Pancreas (tissue), 10 donors: Measurements from ENCODE around the gene TMC7. TPM values are rescaled to one million over a fixed set of nuclear protein-coding genes. Genes with fewer than 3 reads are reported as not detected.

Experiments used
- ATAC-seq, 4 donors: fragments of 200-7000 bp; cut with Tn5 transposase; one replicate each; pipeline versions ENCODE4 v1.8.0 to v1.9.1; 2020; ENCODE audit warnings: mild to moderate bottlenecking in 4 of 4, moderate library complexity in 4 of 4
- DNase-seq, 6 donors: peaks; one replicate each; pipeline ENCODE4 v3.0.0-alpha.2; 2020
- FAIRE-seq: peaks from 2 replicates; lab custom pipeline; 2012; peaks lifted over from hg19 to GRCh38; lab: Jason Lieb, UNC
- H3K27ac ChIP-seq, 4 donors: fragments of 200-600 bp; sonication (generic); 1 replicate in 3 of 4; 2 replicates in 1 of 4; pipeline versions ENCODE4 v1.5.0 to v1.8.0; 2020
- H3K27me3 ChIP-seq, 4 donors: fragments of 200-600 bp; one replicate each; pipeline ENCODE4 v1.8.0; 2021
- H3K36me3 ChIP-seq, 3 donors: fragments of 200-600 bp; sonication (generic) in 1 of 3; one replicate each; pipeline versions ENCODE4 v1.5.0 to v1.8.0; 2020 to 2021
- H3K4me1 ChIP-seq, 3 donors: fragments of 200-600 bp; one replicate each; pipeline ENCODE4 v1.8.0; 2021
- H3K4me3 ChIP-seq, 4 donors: fragments of 200-600 bp; sonication (generic) in 2 of 4; one replicate each; pipeline versions ENCODE4 v1.5.0 to v1.8.0; 2020 to 2021
- H3K9me3 ChIP-seq, 4 donors: fragments of 200-600 bp; one replicate each; pipeline ENCODE4 v1.8.0; 2021
- WGBS, 2 donors: extraction: QIAGEN DNeasy Blood & Tissue Kit; methylation state at CpG; one replicate each; pipeline ENCODE4 v1.1.7; 2013; 5-methylcytosine and 5-hydroxymethylcytosine counted together
- intact Hi-C, 3 donors: fragments of 100-400 bp; cut with DNase I; formaldehyde crosslinking; loops; one replicate each; pipeline versions ENCODE4 v1.11.1 to v1.14.2; 2022
- polyA plus RNA-seq, 2 donors: library from polyadenylated mRNA; stranded (reverse); fragments of 200-250 nt; gene quantifications; one replicate each; pipeline ENCODE4 v1.2.3, GENCODE V29; 2013
- total RNA-seq, 6 donors: library from RNA; stranded (reverse); fragmentation: NEBNext Ultra II Directional in 4 of 6; extraction: Animal tissue kit (Norgen Biotek cat#: 25700) in 4 of 6; gene quantifications; one replicate each; pipeline versions ENCODE4 v1.2.1 to v1.2.4, GENCODE V29; 2021 to 2023
- TF ChIP-seq, protein P1 (sequence below), 4 donors: fragments of 200-600 bp; sonication (generic) in 3 of 4; IDR thresholded peaks; one replicate each; pipeline versions ENCODE4 v1.5.0 to v1.8.0; 2021; ENCODE audit warnings: antibody characterized with exemption in 4 of 4
- donor health status: healthy with polysubstance abuse.
- donor health status: DM: no; HTN: no; CAD: no; lungs with moderate emphysema.
- donor health status: DM: no; HTN: no; CAD: no.
- donor health status: control.
- donor health status: control.
- donor health status: Bipolar disorder and iron deficiency.
- donor health status: DM: yes; HTN: yes; CAD: no.
- donor health status: DM: no; HTN: no; CAD: no.
- donor health status: DM: no; HTN: no; CAD: no.
- donor health status: DM: yes; HTN: yes; CAD: no.

The TMC7 gene
- total and polyA plus RNA-seq, 8 donors = 0.20 to 1.1 (median 0.44) TPM

DNA sequence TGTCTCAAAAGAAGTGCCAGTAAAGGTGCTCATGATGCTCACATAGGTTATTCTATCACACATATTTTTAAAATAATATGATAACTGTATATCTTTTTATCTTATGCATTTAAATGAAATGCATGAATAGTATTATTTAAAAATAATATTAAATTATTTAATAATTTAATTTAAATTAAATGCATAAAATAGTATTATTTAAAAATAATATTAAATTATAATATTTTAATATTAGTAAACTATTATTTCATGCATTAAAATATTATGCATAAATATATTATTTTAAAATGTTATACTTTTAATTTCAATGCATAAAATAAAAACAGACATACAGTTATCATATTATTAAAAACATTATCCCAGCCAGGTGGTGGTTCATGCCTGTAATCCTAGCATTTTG is 33.4 kb downstream of the TMC7 start:
- intact Hi-C loops = no loop called here
- TF ChIP-seq, protein P1, sequence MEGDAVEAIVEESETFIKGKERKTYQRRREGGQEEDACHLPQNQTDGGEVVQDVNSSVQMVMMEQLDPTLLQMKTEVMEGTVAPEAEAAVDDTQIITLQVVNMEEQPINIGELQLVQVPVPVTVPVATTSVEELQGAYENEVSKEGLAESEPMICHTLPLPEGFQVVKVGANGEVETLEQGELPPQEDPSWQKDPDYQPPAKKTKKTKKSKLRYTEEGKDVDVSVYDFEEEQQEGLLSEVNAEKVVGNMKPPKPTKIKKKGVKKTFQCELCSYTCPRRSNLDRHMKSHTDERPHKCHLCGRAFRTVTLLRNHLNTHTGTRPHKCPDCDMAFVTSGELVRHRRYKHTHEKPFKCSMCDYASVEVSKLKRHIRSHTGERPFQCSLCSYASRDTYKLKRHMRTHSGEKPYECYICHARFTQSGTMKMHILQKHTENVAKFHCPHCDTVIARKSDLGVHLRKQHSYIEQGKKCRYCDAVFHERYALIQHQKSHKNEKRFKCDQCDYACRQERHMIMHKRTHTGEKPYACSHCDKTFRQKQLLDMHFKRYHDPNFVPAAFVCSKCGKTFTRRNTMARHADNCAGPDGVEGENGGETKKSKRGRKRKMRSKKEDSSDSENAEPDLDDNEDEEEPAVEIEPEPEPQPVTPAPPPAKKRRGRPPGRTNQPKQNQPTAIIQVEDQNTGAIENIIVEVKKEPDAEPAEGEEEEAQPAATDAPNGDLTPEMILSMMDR (IDR thresholded peaks at IDR 0.05) = no peak
- Histone ChIP-seq H3K36me3 (no peaks in the 10 kb centered on the region), H3K4me3 (no peak overlapping the region), H3K27ac (no peak overlapping the region), H3K9me3 (no peaks in the 10 kb centered on the region), H3K27me3 (no peaks in the 10 kb centered on the region), H3K4me1 (no peaks in the 10 kb centered on the region)
- FAIRE-seq (peak; percentile 92), ATAC-seq (no peak), DNase-seq (no peak)

DNA sequence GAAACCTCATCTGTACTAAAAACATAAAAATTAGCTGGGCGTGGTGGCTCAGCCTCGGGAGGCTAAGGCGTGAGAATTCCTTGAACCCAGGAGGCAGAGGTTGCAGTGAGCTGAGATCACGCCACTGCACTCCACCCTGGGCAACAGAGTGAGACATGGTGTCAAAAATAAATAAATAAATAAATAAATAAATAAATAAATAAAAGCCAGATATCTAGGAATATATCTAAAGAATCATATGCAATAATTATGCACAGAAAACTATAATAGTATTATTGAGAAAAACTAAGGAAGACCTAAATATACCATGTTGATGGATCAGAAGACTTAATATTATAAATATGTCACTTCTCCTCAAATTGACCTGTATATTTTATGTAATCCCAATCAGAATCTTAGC is 37.0 kb downstream of the TMC7 start:
- H3K27me3 ChIP-seq = no peaks in the 10 kb centered on the region
- no peak for DNase-seq
- WGBS, 2 donors = 80 to 87% methylated on average over 4 of the region's 4 CpGs
- no peak for ATAC-seq
- H3K36me3 ChIP-seq = no peaks in the 10 kb centered on the region
- TF ChIP-seq, protein P1 (IDR thresholded peaks at IDR 0.05) = no peak
- intact Hi-C loops = no loop called here
- H3K27ac ChIP-seq = no peak overlapping the region
- no peak for FAIRE-seq
- no peaks in the 10 kb centered on the region for H3K4me1 ChIP-seq
- no peak overlapping the region for H3K4me3 ChIP-seq
- H3K9me3 ChIP-seq = no peaks in the 10 kb centered on the region

DNA sequence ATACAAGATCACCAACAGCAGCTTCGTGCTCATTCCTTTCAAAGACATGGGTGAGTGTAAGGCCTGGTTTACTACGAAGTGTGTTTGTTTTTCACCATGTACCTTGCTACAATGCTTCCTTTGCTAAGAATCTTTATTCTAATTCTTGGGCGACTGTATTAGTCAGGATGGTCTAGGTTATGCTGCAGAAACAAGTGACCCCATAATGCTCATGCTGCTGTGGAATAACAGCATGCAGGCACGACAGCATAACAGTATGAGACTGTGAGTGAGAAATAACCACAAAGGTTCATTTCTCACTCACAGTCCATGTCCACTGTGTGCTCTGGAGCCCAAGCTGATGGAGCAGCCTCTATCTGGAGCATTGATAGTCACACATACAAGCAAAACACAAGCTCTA is 38.0 kb downstream of the TMC7 start:
- intact Hi-C loops = no loop called here
- Histone ChIP-seq H3K4me1 (no peaks in the 10 kb centered on the region), H3K36me3 (no peaks in the 10 kb centered on the region), H3K4me3 (no peak overlapping the region), H3K9me3 (no peaks in the 10 kb centered on the region), H3K27me3 (no peaks in the 10 kb centered on the region), H3K27ac (no peak overlapping the region)
- FAIRE-seq = no peak
- DNase-seq = no peak
- TF ChIP-seq, protein P1 (IDR thresholded peaks at IDR 0.05) = no peak
- WGBS, 2 donors = 71 to 78% methylated on average over 4 of the region's 4 CpGs
- no peak for ATAC-seq

DNA sequence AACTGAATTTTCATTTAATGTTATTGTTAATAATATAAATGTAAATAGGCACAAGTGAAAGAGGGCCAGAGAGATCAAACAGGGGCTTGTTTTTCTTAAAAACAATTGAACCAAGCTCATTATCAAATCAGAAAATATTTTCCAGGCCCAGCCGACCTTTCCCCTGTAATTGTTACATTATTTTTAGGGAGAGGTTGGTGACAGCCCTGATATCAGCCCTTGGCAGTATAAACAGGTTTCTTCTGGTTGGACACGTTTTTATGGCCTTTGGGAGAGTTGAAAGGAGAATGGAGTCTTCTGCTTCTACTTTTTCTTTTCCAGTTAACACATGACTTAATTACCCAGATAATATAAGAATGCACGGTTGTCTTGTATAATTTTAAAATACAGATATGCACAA is 43.7 kb downstream of the TMC7 start:
- ATAC-seq (no peak), DNase-seq (no peak), FAIRE-seq (no peak)
- no peaks in the 10 kb centered on the region for H3K9me3 ChIP-seq
- intact Hi-C loops = no loop called here
- no peak overlapping the region for H3K27ac ChIP-seq
- H3K36me3 ChIP-seq = no peaks in the 10 kb centered on the region
- no peaks in the 10 kb centered on the region for H3K4me1 ChIP-seq
- 27 to 35% methylated on average over 3 of the region's 3 CpGs for WGBS, 2 donors
- H3K27me3 ChIP-seq = no peaks in the 10 kb centered on the region
- TF ChIP-seq, protein P1 (IDR thresholded peaks at IDR 0.05) = no peak
- no peak overlapping the region for H3K4me3 ChIP-seq

DNA sequence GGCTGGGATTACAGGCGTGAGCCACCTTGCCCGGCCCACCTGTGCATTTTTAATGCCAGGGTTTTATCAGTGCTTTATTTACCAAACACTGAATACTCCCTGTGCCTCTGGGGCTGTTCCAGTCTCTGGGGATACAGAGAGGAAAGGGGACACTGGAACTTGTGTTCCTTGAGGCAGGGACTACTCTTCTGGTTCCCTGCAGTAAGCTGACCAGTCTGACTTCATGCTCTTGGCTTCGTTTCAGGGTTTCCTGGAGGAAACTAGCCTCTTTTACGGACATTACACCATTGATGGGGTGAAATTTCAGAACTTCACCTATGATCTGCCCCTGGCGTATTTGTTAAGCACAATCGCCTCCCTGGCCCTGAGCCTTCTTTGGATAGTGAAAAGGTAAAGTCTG is 46.2 kb downstream of the TMC7 start:
- TF ChIP-seq, protein P1 (IDR thresholded peaks at IDR 0.05) = no peak
- no peak for ATAC-seq
- no peak for DNase-seq
- Histone ChIP-seq H3K36me3 (no peaks in the 10 kb centered on the region), H3K4me3 (no peak overlapping the region), H3K4me1 (no peaks in the 10 kb centered on the region), H3K27me3 (no peaks in the 10 kb centered on the region), H3K27ac (no peak overlapping the region), H3K9me3 (no peaks in the 10 kb centered on the region)
- intact Hi-C loops = no loop called here
- FAIRE-seq = no peak
- 70 to 84% methylated on average over 6 of the region's 6 CpGs for WGBS, 2 donors
